ENCODE data around the gene PHLDA1. TPM values are rescaled to one million over a fixed set of nuclear protein-coding genes. Genes with fewer than 3 reads are reported as not detected.

The PHLDA1 gene
- total RNA-seq, 1 experiment from 2014 or later, result 159 TPM

GRCh38 chr12:76047742-76048141 is 16.2 kb upstream of the PHLDA1 start:
- in situ Hi-C loops (cut with HindIII; ENCODE audit: low pct_unique_long_range_greater_than_20kb, low sequenced_read_pairs) (no loop called here), intact Hi-C loops (cut with micrococcal nuclease; ENCODE audit: unreplicated experiment) (no loop called here)
- no peaks in the 10 kb centered on the region for H3K27me3 ChIP-seq (ENCODE audit: control insufficient read depth, insufficient read depth, low read length)
- ChIA-PET CTCF (no interaction called here), POLR2A (interaction anchor here (0.5 kb wide), 1 partner anchor 79 kb away, joined by 11 read pairs; no protein-coding TSS in a partner anchor)
- H3K36me3 ChIP-seq (ENCODE audit: control insufficient read depth, insufficient read depth, low read length), result peaks cover 65% of the 10 kb centered on the region
- H3K4me1 ChIP-seq (ENCODE audit: control insufficient read depth, insufficient read depth, low read length), result peaks cover 2% of the 10 kb centered on the region; the same call in 1 of the 2 replicates
- BruUV-seq (replicated peaks), result no TSS peak
- no peak for TF ChIP-seq REST (IDR thresholded peaks at IDR 0.05; ENCODE audit: insufficient read depth in 1 of 2, low read depth in 2 of 2, low read length in 1 of 2)
- no peak for TF ChIP-seq POLR2AphosphoS5 (IDR thresholded peaks at IDR 0.05; ENCODE audit: low read depth, low read length)
- no peak for TF ChIP-seq TCF7L2 (IDR thresholded peaks at IDR 0.05; ENCODE audit: low read depth, low read length)
- no peak for TF ChIP-seq CTCF (IDR thresholded peaks at IDR 0.05)
- no peak for TF ChIP-seq SIN3A (IDR thresholded peaks at IDR 0.05; ENCODE audit: borderline replicate concordance, insufficient read depth, low read depth, low read length)
- H3K27ac ChIP-seq (ENCODE audit: low read length), result peak overlapping the region; percentile 9; the same call in 1 of the 2 replicates
- H3K9me3 ChIP-seq (ENCODE audit: control insufficient read depth, insufficient read depth, low read depth, low read length), result no peaks in the 10 kb centered on the region
- no peak for DNase-seq (ENCODE audit: low read depth, low spot score)
- no peak for ATAC-seq
- H3K4me3 ChIP-seq (ENCODE audit: low read depth in 2 of 2, low read length in 2 of 2), result no peak overlapping the region

- Histone ChIP-seq H3K9me3 (ENCODE audit: control insufficient read depth, insufficient read depth, low read depth, low read length) (no peaks in the 10 kb centered on the region), H3K27ac (ENCODE audit: low read length) (peak overlapping the region; percentile 4; the same call in 1 of the 2 replicates), H3K36me3 (ENCODE audit: control insufficient read depth, insufficient read depth, low read length) (peaks cover 60% of the 10 kb centered on the region), H3K4me1 (ENCODE audit: control insufficient read depth, insufficient read depth, low read length) (no peaks in the 10 kb centered on the region; the same call in 1 of the 2 replicates), H3K27me3 (ENCODE audit: control insufficient read depth, insufficient read depth, low read length) (no peaks in the 10 kb centered on the region), H3K4me3 (ENCODE audit: low read depth in 2 of 2, low read length in 2 of 2) (no peak overlapping the region)
- DNase-seq (ENCODE audit: low read depth, low spot score) (no peak), ATAC-seq (no peak)
- TF ChIP-seq POLR2AphosphoS5 (IDR thresholded peaks at IDR 0.05; ENCODE audit: low read depth, low read length) (0 out of 2 replicates have a peak, but pooled peaks have one; percentile 29), REST (IDR thresholded peaks at IDR 0.05; ENCODE audit: insufficient read depth in 1 of 2, low read depth in 2 of 2, low read length in 1 of 2) (no peak)
- ChIA-PET CTCF (interaction anchor here (0.8 kb wide), 1 partner anchor 10 kb away, joined by 10 read pairs; no protein-coding TSS in a partner anchor), POLR2A (interaction anchor here (0.5 to 0.6 kb wide), 2 partner anchors 80 to 1358 kb away, joined by 4 to 11 read pairs; no protein-coding TSS in a partner anchor)
- intact Hi-C loops (cut with micrococcal nuclease; ENCODE audit: unreplicated experiment), result no loop called here
- in situ Hi-C loops (cut with HindIII; ENCODE audit: low pct_unique_long_range_greater_than_20kb, low sequenced_read_pairs), result no loop called here
- BruUV-seq (replicated peaks), result TSS peak; percentile 10
These were observed 15.5 kb upstream of the PHLDA1 start for GRCh38 chr12:76047060-76047459.

Measured in Panc1 (cell line).